GM11168 (cell line): ENCODE data around the gene UMODL1.

Experiments used
- in situ Hi-C: fragments of 300-500 bp; cut with MboI; formaldehyde crosslinking; loops from one replicate; pipeline ENCODE4 v1.12.0; 2022; ENCODE audit warnings: low sequenced_read_pairs; ENCODE audit not compliant: unreplicated experiment

Gene UMODL1

DNA sequence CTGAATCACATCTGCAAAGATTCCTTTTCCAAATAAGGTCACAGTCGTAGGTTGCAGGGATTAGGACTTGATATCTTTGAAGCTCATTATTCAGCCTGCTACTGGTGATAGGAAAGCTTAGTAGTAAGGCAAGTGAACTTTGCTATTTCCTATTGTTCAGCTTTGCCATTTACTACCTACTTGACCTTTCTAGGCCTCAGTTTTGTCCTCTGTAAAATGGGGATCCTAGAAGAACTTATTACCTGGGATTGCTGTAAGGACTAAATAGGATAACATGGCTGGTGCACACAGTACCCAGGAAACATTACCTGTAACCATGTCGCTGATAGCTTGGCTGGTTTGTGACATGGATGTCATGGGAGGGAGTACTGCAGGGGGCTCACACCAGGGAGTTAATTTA is 24.5 kb downstream of the UMODL1 start:
- in situ Hi-C loops, result no loop called here

DNA sequence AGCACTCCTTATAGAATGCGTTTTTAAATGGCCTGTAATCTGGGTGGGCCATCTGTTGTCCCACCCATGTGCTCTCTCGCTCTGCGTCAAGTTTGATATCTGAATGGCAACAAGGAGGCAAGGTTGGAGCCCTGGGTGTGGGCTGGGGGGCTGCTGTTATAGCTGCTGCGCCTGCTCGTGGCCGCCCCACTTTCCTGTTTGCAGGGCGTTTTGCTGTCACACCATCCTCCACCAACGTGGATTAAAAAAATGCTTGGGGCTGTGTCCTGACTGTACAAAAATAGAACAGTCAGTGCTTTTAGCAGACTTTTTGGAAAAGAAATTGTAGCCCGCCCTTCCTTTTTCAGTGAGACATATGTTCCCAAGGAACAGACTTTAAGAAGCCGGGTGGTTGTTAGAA is 25.4 kb downstream of the UMODL1 start:
- in situ Hi-C loops, result no loop called here

DNA sequence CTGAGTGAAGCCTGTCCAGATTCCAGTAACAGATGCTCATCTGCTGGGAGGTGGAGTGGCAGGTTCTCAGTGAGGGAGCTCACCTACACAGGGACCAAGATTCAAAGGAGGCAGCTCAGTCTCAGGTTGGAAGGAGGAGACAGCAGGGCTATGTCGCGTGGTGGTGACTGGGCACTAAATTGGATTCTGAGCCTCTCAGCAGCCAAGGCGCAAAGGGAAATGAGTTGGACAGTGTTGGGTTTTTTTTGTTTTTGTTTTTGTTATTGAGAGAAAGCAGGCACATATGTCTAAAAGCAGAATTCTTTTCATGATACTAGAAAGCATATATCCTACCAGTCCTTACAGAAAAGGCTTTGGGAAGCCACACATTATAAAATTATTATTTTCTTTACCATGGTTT is 26.2 kb downstream of the UMODL1 start:
- in situ Hi-C loops, result no loop called here

DNA sequence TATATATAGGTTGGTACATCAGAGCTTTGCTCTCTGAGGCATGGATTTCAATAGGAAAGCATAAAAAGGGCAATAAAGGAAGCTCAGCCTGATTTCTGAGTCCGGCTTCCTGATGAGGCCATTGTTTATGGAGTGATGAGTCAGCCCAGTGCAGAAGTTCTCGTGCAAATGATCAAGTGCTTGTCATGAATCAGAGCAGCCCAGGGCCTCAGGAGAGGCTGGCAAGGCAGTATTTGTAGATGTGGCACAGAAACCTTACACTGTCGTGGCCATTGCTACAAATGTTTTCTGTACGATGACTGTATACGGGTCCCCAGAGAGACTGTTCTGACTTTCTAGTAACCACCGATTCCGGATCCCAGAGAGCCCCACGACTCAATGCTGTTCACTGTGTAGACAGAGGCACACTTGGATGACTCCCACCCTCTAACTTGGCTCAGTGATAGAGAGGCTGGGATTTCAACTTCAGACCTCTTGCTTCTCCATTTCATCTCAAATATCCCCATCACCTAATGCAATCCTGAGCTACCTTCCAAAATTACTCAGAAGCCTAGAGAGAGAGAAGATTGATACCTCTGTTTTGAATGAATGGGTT is 26.8 kb downstream of the UMODL1 start:
- in situ Hi-C loops, result no loop called here

DNA sequence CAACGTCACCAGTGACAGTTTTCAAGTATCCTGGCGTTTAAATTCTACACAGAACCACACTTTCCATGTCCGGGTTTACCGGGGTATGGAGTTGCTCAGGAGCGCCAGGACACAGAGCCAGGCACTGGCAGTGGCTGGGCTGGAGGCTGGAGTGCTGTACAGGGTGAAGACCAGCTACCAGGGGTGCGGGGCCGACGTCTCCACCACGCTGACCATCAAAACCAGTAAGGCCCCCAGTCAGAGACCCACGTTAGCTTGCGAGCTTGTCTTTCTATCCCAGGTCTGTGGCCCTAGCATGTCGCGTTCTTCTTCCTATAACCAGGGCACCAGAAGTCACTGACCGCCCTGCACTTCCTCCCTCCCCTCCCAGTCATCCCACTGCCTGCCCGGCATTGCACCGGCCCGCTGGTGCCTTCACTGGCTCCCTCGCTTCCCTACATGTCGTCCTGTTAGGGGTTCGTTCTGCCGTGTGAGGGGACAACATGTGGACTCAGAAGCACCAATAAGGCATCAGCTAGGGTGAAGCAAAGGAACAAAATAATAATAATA is 27.9 kb downstream of the UMODL1 start:
- in situ Hi-C loops, result no loop called here

DNA sequence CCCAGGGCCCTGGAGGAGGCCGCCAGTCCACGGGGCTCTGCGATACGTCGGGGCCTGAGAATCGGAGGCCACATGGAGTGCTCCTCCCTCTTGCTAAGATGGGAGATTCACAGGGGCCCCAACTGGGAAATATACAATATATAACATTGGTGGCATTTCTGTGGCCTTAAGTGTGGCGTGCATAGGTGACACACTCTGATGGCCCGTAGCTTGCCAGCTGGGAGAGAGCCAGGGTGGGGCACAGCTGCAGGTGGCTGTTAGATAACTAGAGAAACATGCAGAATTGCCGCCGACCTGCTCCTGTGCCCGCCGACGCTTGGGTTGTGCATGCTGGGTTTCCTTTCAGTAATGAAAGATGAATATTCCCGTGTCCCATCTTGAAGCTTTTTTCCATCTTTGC is 30.1 kb downstream of the UMODL1 start:
- in situ Hi-C loops, result loop anchor here (25.0 kb wide), 1 partner anchor 489 kb away; no protein-coding TSS in a partner anchor

DNA sequence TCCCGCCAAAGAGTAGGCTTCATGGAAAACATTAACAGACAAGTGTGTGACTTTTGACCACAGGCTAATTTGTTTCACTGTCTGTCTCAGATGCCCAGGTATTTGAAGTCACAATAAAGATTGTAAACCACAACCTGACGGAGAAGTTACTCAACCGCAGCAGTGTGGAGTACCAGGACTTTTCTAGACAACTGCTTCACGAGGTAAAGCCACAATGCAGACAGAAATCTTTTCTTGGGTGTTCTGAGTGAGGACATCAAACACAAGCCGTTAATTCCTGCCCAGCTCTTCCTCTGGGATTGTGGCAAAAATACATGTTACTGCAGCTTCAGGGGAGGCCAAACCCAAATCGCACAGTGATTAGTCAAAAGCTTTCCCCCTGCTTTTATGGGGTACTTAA is 31.0 kb downstream of the UMODL1 start:
- in situ Hi-C loops, result loop anchor here (25.0 kb wide), 1 partner anchor 490 kb away; no protein-coding TSS in a partner anchor

DNA sequence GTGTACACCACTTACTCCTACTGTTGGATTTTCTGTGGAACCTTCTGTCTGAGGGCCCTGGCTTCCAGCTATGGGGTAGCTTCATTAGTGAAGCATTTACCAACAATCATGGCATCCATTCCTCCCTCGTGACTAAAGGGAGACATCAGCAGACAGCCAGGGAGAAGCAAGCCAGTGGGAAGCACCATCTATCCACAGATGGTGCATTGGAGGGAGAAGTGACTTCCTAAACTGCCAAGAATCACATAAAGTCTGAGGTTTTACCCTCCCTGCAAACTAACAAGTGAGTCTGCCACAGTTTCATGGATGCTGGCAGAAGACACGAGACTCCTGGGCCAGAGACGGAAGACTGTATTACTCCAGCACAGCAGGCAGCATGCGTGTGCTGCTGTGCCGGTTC is 31.4 kb downstream of the UMODL1 start:
- in situ Hi-C loops, result loop anchor here (25.0 kb wide), 1 partner anchor 490 kb away; no protein-coding TSS in a partner anchor

DNA sequence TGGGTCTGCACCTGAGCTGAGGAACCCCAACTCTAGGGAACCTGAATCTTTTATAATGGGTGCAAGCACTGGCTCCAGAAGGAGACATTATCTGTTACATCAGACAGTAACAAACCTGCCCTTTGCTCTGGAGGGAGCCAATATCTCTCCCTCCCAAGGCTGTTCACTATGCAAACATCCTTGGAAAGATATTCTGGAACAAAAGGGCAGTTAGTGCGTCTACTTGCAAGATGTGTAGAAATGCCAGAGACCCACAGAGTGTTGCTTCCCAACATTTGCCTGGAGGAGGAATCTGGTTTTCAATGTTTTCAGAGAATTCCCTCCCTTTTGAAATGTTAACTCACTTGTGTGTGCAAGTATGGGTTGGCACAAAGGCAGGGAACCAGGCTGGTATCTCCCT is 31.9 kb downstream of the UMODL1 start:
- in situ Hi-C loops, result loop anchor here (25.0 kb wide), 1 partner anchor 491 kb away; no protein-coding TSS in a partner anchor

DNA sequence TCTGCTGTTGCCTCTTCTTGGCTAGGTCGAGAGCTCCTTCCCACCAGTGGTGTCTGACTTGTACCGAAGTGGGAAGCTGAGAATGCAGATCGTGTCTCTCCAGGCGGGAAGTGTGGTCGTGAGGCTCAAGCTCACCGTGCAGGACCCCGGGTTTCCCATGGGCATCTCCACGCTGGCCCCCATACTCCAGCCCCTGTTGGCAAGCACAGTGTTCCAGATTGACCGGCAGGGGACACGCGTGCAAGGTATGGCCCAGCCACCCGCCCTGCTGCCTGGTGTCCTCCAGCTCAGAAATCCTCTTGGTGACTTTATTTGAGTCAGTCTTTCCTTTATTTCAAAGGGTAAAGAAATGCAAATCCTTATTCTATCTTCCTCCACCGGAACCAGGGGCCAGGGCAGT is 32.7 kb downstream of the UMODL1 start:
- in situ Hi-C loops, result loop anchor here (25.0 kb wide), 1 partner anchor 492 kb away; no protein-coding TSS in a partner anchor

DNA sequence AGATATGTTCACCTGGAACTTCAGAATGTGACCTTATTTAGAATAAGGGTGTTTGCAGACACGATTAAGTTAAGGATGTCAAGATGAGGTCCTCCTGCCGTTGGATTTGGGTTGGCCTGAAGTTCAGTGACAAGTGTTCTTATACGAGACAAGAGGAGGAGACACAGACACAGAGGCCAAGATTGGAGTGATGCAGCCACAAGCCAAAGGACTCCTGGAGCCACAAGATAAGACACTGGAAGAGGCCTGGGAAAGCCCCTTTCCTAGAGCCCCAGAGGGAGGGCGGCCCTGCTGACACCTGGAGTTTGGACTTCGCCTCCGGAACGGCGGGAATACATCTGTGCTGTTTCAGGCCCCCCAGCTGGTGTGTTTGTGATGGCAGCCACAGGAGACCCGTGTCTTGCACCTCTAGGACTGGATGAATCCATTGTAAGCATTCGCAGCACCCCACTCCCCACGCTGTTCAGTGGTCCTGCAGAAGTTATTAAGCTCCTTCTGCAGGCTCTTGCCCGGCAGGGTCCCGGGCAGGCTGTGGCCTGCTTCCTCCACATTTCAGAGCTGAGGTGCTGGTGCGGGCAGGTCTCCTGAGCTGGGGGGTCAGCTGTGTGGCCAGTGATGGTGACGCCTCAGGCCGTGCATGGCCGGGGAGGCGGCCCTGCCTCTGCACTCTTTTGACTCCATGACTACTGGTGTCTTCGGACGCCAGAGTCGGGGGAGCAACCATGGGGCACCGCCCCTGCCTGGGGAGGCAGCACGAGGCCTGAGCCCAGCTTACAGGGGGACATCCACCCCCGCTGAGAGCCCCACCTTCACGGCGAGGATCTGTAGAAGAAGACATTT is 34.6 kb downstream of the UMODL1 start:
- in situ Hi-C loops, result loop anchor here (25.0 kb wide), 1 partner anchor 493 kb away; no protein-coding TSS in a partner anchor

DNA sequence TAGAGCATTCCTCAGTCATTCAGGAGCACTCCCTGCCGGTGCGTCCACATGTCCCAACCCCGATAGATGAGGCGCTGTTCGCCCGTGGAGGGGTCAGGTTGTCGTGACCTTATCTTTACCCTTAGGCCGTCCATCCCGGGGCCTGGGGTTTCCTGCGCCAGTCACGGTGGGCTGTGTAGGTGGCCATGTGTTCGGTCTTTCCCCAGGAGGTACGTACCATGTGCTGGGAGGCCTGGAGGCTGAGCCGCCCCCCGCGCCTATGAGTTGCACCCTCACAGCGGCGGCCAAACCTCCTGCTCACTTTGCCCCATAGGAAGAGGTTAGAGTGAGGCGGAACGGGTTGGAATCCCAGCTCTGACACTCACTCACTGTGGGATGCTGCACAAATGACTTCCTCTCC is 35.3 kb downstream of the UMODL1 start:
- in situ Hi-C loops, result loop anchor here (25.0 kb wide), 1 partner anchor 494 kb away; no protein-coding TSS in a partner anchor

DNA sequence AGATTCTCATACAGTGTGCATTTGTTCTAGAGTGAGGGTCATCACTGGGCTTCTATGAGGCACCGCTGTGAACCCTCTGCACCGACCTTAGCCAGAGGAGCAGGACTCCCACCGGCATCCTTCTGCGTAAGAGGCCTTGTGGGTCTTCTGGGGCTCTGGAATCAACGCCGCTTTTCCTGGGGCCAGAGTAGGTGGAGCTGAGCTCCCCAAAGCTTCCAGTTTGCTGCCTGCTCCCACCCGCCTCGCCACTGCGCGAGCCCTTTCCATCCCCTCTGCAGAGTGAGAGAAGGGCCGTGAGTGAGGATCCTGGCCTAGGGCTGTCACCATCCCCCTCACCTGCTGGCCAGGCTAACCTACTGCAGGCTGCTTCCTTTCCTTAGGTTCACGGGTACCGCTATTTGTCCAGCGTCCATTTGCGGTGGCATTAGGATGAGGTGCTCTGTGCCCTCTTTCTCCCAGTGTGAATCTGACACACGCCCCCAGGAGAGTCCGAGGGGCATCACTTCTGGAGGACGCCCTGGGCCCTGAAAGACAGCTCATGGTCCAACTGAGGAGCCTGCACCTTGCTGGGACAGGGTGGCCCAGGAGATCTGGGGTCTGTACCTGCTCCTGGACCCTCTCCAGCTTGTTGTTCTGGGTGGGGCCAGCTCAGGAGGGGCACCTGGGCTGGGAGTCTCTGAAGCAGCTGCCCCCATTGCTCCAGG is 36.2 kb downstream of the UMODL1 start:
- in situ Hi-C loops, result loop anchor here (25.0 kb wide), 1 partner anchor 495 kb away; no protein-coding TSS in a partner anchor

DNA sequence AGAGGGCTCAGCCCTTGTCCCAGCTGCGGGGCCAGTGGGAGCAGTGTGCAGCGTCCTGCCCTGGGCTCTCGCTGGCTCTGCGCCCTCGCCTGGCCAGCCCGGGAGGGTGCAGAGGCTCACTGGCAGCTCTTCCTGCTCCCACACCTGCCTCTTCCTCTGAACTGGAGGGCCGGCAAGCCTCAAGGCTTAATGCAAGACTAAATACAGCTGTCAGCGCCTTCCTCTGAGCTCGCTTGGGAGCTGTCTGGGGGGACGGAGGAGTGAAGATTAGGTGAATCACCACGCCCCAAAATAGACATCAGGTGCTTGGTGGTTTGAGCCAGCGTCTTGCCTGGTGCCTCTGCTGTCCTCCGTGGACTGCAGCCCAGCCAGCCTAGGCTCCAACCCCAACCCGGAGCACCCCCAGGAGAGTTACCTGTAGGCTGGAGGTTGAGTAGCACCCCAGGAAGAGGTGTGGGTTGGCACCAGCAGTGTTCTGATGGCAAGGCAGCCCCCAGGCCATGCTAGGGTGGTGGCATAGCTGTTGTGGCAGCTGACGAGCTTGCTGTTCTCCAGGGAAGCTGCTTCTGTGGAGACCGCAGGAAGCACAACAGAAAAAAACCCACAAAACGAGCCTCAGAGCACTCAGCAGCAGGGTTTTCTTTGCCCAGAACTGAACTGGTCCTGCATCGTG is 36.9 kb downstream of the UMODL1 start:
- in situ Hi-C loops, result loop anchor here (25.0 kb wide), 1 partner anchor 496 kb away; no protein-coding TSS in a partner anchor

DNA sequence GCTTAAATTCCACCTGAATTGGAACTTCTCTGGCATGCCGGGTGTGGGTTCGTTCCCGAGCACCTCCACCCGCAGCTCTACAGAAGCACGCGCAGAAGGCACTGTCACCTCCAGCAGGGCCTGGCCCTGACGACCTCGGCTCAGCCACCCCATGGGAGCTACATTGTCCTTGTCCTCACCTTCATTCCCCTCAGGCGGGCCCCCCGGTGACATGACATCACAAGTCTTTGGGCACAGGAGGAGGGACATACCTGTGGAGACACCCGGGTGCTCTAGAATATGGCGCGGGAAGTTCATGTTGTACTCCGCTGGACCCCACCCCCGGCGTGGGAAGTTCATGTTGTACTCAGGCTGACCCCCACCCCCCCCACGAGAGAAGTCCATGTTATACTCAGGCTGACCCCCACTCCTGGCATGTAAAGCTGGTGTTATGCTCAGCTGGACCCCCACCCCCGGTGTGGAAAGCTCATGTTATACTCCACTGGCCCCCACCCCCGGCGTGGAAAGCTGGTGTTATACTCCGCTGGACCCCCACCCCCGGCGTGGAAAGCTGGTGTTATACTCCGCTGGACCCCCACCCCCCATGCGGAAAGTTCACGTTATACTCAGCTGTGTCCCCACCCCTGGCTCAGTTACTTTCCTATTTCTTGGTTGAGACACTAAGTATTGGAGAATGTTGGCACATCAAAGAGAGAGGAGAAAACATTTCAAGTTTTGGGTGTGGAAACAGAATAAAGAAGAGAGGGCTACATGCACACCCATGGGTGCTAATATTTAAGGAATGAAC is 37.6 kb downstream of the UMODL1 start:
- in situ Hi-C loops, result loop anchor here (25.0 kb wide), 1 partner anchor 496 kb away; no protein-coding TSS in a partner anchor

DNA sequence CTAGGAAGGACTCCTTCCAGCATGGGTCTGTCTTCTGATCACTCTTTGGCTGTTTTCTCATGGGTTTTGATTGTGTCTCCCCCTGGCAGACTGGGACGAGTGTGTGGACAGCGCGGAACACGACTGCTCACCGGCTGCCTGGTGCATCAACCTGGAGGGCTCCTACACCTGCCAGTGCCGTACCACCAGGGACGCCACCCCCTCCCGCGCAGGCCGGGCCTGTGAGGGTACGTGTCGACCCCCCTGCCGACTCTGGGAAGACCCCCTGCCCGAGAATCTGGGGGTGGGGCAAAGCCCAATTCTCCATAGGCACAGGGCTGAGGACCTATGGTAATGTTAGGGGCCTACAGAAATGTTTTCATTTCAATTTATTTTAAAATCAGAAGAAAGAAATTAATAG is 38.4 kb downstream of the UMODL1 start:
- in situ Hi-C loops, result loop anchor here (25.0 kb wide), 1 partner anchor 497 kb away; no protein-coding TSS in a partner anchor

DNA sequence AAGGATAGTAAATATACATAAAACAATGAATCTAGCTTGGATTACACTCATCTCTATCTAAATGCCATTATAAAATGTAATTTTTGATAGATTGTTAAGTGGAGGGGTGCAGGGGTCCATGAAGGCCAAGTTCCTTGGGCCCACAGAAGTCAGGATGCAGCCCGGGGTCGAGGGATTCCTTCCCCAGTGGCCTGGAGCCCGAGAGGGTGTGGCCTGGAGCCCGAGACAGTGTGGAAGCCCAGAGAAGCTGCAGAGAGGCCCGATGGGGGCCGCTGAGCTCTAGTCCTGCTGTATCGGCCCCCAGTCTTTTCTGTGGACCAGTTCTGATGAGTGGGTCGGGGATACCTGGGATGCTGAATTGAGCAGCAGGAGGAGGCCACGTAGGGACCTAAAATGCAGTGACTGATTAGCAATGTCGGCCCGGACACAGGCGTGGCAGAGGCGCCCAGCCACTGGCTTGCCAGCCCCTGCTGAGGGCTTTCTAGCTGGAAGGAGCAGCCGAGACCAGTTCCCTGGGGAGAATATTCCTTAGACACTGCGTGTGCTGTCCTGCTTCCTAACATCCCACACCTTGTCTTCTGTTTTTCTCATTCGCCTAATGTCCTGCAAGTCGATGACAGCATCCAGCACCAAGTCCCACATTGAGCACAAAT is 38.9 kb downstream of the UMODL1 start:
- in situ Hi-C loops, result loop anchor here (5.0 to 25.0 kb wide), 3 partner anchors 105 to 498 kb away; no protein-coding TSS in a partner anchor
